Upper lobe of left lung (tissue), 4 donors: ENCODE data around the gene SLC2A3.
"Not testable (repeated sequence)": the region's sequence is repeated elsewhere in the genome, so short reads cannot be mapped to it uniquely, and the experiment has no call there.

Experiments
- CTCF ChIP-seq, 6 experiments: fragments of 450-650 bp in 4 of 6; fragments of 200-600 bp in 2 of 6; sonication (generic) in 2 of 6; IDR thresholded peaks; one replicate each; pipeline ENCODE4 v1.5.1; 2016 to 2019; ENCODE audit warnings: antibody characterized with exemption in 6 of 6
- POLR2A ChIP-seq, 4 donors: fragments of 450-650 bp; IDR thresholded peaks; one replicate each; pipeline ENCODE4 v1.5.1; 2016 to 2017; ENCODE audit warnings: antibody characterized with exemption in 4 of 4, mild to moderate bottlenecking in 2 of 4
- POLR2AphosphoS5 ChIP-seq, 2 donors: sonication (generic); formaldehyde crosslinking; IDR thresholded peaks; one replicate each; pipeline ENCODE4 v1.5.1; 2017; ENCODE audit warnings: antibody characterized with exemption in 2 of 2

- TF ChIP-seq POLR2A, CTCF, POLR2AphosphoS5 (IDR thresholded peaks at IDR 0.05): not testable (repeated sequence)
Measured at GRCh38 chr12:7881736-7882120, 54.3 kb downstream of the SLC2A3 start.
